ENCODE data around the gene PCK2.
"Not testable (repeated sequence)": the region's sequence is repeated elsewhere in the genome, so short reads cannot be mapped to it uniquely, and the experiment has no call there.

The PCK2 gene

GRCh38 chr14:24093207-24093900 is 757 bp upstream of the PCK2 start:
- no peak for DNase-seq (ENCODE audit: low spot score)
- FAIRE-seq, result no peak

DNA sequence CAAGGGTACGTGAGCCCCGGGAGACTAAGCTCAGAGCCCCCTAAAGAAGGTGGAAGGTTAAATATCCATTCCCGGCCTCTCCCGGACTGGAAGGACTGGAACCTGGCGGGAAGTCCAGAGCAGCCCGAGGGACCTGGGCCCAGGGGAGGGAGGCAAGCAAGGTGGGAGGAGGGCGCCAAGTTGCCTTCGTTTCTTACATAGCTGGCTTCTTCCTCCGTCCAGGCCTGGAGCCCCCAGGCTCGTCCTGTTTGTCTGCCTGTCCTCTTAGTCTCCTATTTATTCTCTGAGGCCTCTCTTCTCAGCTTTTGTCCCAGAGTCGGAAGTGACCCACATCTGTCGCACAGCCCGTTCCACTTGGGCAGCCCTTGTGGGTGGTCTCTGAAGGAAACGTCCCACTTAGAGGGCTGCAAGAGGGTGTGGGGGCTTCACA is 745 bp downstream of the PCK2 start:
- FAIRE-seq (no peak), DNase-seq (ENCODE audit: low spot score) (peak; percentile 25)

GRCh38 chr14:24095271-24096068 is 1.4 kb downstream of the PCK2 start:
- DNase-seq (ENCODE audit: low spot score), result peak; percentile 68
- no peak for FAIRE-seq

GRCh38 chr14:24096545-24097181 is 2.6 kb downstream of the PCK2 start:
- no peak for DNase-seq (ENCODE audit: low spot score)
- FAIRE-seq, result no peak

GRCh38 chr14:24098229-24098926 is 4.3 kb downstream of the PCK2 start:
- FAIRE-seq (no peak), DNase-seq (ENCODE audit: low spot score) (no peak)

GRCh38 chr14:24098927-24099813 is 5.1 kb downstream of the PCK2 start:
- FAIRE-seq, result no peak

GRCh38 chr14:24100197-24100981 is 6.3 kb downstream of the PCK2 start:
- FAIRE-seq, result no peak
- no peak for DNase-seq (ENCODE audit: low spot score)

More at GRCh38 chr14:24098927-24099813, 5.1 kb downstream of the PCK2 start:
- no peak for DNase-seq (ENCODE audit: low spot score)

GRCh38 chr14:24100982-24101494 is 6.9 kb downstream of the PCK2 start:
- DNase-seq (ENCODE audit: low spot score) (no peak), FAIRE-seq (no peak)

DNA sequence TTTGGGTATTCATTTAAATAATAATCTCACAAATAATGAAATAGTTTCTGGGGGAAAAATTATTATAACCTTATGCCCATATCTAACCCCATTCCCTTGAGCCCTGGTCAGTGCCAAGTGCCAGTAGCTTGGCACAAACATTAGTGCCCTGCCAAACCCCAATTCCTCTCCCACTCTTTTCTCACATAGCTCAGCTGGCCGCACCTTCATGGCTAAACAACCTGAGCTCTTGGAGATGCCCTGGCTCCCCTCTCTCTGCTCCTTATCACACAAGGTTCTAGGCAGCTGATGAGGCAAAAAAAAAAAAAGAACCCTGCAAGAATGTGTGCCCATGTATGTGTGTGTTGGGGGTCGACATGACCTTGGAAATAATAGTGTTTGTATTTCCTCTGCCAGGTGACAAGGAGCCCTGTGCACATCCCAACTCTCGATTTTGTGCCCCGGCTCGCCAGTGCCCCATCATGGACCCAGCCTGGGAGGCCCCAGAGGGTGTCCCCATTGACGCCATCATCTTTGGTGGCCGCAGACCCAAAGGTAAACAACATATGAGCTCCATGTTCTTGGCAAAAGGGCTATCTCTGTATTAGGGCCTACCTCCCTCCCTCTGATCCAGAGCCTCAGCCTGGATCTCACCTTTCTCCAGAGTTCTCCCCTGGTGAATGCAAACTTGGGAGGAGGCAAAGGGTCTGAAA is 8.4 kb downstream of the PCK2 start:
- FAIRE-seq, result no peak
- DNase-seq (ENCODE audit: low spot score), result no peak

DNA sequence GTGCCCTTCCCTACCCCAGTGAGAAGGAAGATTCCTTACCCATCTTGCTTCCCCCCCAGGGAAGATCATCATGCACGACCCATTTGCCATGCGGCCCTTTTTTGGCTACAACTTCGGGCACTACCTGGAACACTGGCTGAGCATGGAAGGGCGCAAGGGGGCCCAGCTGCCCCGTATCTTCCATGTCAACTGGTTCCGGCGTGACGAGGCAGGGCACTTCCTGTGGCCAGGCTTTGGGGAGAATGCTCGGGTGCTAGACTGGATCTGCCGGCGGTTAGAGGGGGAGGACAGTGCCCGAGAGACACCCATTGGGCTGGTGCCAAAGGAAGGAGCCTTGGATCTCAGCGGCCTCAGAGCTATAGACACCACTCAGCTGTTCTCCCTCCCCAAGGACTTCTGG is 9.3 kb downstream of the PCK2 start:
- DNase-seq (ENCODE audit: low spot score) (no peak), FAIRE-seq (no peak)

GRCh38 chr14:24105609-24106239 is 11.6 kb downstream of the PCK2 start:
- DNase-seq (ENCODE audit: low spot score); FAIRE-seq: not testable (repeated sequence)

DNA sequence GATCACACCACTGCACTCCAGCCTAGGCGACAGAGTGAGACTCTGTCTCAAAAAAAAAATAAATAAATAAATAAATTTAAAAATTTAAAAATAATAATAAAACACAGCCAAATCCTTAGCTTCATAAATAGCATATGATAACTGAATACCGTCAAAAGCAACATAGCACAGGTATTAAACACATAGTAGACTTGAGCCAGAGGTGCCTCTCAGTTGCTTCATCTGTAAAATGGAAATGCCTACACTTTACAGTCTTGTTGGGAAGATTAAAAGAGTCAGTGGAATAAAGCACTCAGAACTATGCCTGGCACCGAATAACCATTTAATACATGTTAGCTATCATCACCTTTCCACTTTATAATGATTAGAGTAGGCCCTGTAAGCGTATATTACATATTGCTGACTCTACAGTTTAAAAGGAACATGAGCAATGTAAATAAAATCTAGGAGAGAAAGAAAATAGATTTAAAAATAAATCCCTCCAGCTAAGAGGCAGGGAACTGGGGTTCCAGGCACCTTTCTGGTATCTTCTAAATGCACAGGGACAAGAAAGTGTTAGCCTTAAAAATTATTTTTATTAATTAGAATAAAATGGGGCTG is 12.7 kb downstream of the PCK2 start:
- FAIRE-seq (no peak), DNase-seq (ENCODE audit: low spot score) (no peak)

DNA sequence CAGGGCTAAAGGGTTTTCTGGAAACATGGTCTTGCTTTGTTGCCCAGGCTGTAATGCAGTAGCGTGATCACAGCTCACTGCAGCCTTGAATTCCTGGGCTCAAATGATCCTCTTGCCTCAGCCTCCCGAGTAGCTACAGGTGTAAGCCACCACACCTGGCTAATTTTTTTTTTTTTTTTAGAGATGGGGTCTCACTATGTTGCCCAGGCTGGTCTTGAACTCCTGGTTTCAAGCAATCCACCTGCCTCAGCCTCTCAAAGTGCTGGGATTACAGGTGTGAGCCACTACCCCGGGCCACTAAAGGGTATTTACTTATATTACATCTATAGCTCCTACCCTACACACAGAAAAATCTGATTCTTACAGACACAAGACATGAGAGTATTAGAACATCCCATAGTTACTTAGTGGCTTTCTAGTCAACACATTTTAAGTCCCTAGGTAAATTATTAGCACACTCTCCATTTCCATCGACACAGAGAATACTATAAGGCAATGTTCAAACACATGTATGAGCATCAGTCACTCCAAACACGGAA is 14.3 kb downstream of the PCK2 start:
- FAIRE-seq, result no peak
- no peak for DNase-seq (ENCODE audit: low spot score)

- FAIRE-seq (no peak), DNase-seq (ENCODE audit: low spot score) (no peak)
These were observed 15.9 kb downstream of the PCK2 start for GRCh38 chr14:24110060-24110459.

DNA sequence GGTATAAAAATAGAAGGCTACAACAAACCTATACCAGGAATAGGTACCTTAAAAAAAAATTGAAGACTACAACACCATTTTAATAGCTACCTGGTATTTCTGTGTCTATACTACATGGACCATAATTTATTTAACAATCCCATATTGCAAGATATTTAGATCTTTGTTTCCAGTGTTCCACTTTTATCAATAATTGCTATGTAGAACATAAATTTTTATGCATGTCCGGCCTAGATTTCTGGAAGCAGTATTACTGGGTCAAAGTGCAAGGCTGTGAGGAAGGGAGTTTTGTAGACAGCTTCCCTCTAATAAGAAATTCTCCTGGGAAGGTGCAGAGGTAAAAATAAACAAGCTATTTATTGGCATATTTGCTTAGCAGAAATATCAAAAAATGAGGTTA is 16.4 kb downstream of the PCK2 start:
- DNase-seq (ENCODE audit: low spot score) (no peak), FAIRE-seq (no peak)

DNA sequence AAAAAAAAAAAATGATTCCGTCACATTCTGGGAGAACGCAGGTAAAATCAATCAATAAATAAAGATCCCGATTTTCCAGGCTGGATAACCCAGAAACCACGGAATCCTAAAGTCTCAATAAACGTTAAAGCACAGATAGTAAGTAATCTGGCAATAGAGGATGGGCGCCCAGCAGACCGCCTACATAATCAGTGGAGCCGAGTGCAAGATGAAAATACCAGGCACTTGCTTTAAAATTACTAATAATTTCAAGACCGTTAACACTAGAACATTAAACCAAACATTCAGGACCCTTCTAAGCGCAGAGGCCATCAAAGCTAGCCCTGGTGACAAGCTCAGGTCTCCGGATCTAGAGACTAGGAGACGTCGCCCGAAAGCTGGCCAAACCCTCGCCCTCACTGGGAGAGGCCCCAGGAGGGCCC is 19.3 kb downstream of the PCK2 start:
- no peak for DNase-seq (ENCODE audit: low spot score)

GRCh38 chr14:24113801-24114531 is 19.9 kb downstream of the PCK2 start:
- DNase-seq (ENCODE audit: low spot score) (peak; percentile 73), FAIRE-seq (no peak)

More for the DNA sequence above, 19.3 kb downstream of the PCK2 start:
- FAIRE-seq, result no peak
